Measurements from ENCODE around the gene THRA. TPM values are rescaled to one million over a fixed set of nuclear protein-coding genes. Genes with fewer than 3 reads are reported as not detected.
A peak's percentile ranks its signal among the peaks of the same experiment; 100 is the strongest.

The THRA gene
- total and polyA plus RNA-seq, 9 of the 15 experiments (the other 6 are each of a cell fraction or from before 2014, with no cell fraction given), result 0.34 to 23.4 (median 12.7) TPM

GRCh38 chr17:40122999-40123810, 60.4 kb downstream of the THRA start (continued):
- no peak for TF ChIP-seq E2F1 (CRISPR knock-in tag; IDR thresholded peaks at IDR 0.05)
- TF ChIP-seq ZBTB49 (CRISPR knock-in tag; IDR thresholded peaks at IDR 0.05; ENCODE audit: borderline replicate concordance), result no peak
- TF ChIP-seq BMI1 (IDR thresholded peaks at IDR 0.05; ENCODE audit: low read length), result no peak
- TF ChIP-seq ZNF740 (CRISPR knock-in tag; IDR thresholded peaks at IDR 0.05), result no peak
- no peak for TF ChIP-seq ZNF740 (tag; IDR thresholded peaks at IDR 0.05)
- TF ChIP-seq ARID4B (CRISPR knock-in tag; IDR thresholded peaks at IDR 0.05), result no peak
- TF ChIP-seq SMARCB1 (IDR thresholded peaks at IDR 0.05; ENCODE audit: insufficient read length, low read depth), result no peak
- TF ChIP-seq MEF2A (IDR thresholded peaks at IDR 0.05; ENCODE audit: control insufficient read depth, low read depth, low read length), result no peak
- no peak for TF ChIP-seq TAF15 (IDR thresholded peaks at IDR 0.05; ENCODE audit: low read depth, low read length)
- TF ChIP-seq RAD21 (CRISPR knock-in tag; conservative IDR thresholded peaks at IDR 0.05 in 1 of 2, IDR thresholded peaks at IDR 0.05 in 1 of 2), result no peak
- TF ChIP-seq CBX3 (IDR thresholded peaks at IDR 0.05; ENCODE audit: borderline replicate concordance in 1 of 2, low read length in 2 of 2), result 0 out of 3 replicates have a peak, but pooled peaks of 1 of the 2 experiments have one; percentile 33
- peak; percentile 60 for TF ChIP-seq DPF2 (IDR thresholded peaks at IDR 0.05)
- TF ChIP-seq MLLT1 (IDR thresholded peaks at IDR 0.05), result peak in 1 of 2 experiments; percentile 75; a peak in 2 of 4 replicates
- TF ChIP-seq CC2D1A (IDR thresholded peaks at IDR 0.05), result peak; percentile 30; the same call in 1 of the 2 replicates
- no peak for TF ChIP-seq IFI16 (CRISPR knock-in tag; IDR thresholded peaks at IDR 0.05)

All from K562 (cell line).